Natural killer cell (primary cell): ENCODE results near the gene RRP36. TPM values are rescaled to one million over a fixed set of nuclear protein-coding genes. Genes with fewer than 3 reads are reported as not detected.

ENCODE experiments used
- ATAC-seq, 3 donors: fragments of 150-1000 bp in 2 of 3; fragments of 200-7000 bp in 1 of 3; cut with Tn5 transposase; 1 replicate in 1 of 3; 2 replicates in 2 of 3; pipeline ENCODE4 v1.10.0; 2021; ENCODE audit warnings: mild to moderate bottlenecking in 2 of 3, moderate library complexity in 2 of 3
- DNase-seq, 2 donors: peaks; one replicate each; pipeline versions ENCODE4 v3.0.0 to v3.0.0-alpha.2; 2013 to 2021; ENCODE audit warnings: mixed read lengths in 1 of 2
- H3K27ac ChIP-seq: one replicate; pipeline ENCODE4 v1.5.1; 2013; ENCODE audit warnings: mild to moderate bottlenecking, low read length
- H3K27me3 ChIP-seq: one replicate; pipeline ENCODE4 v1.6.1; 2013; ENCODE audit warnings: low read length; ENCODE audit not compliant: control insufficient read depth, insufficient read depth
- H3K36me3 ChIP-seq: one replicate; pipeline ENCODE4 v1.6.1; 2013; ENCODE audit warnings: low read length; ENCODE audit not compliant: control insufficient read depth, insufficient read depth
- H3K4me1 ChIP-seq: one replicate; pipeline ENCODE4 v1.6.1; 2013; ENCODE audit warnings: low read length; ENCODE audit not compliant: control insufficient read depth, insufficient read depth
- H3K4me3 ChIP-seq: one replicate; pipeline ENCODE4 v1.5.1; 2013; ENCODE audit warnings: low read length
- H3K9me3 ChIP-seq: one replicate; pipeline ENCODE4 v1.6.1; 2013; ENCODE audit warnings: low read length; ENCODE audit not compliant: control insufficient read depth, insufficient read depth
- H3K27ac Mint-ChIP-seq, 2 donors: one replicate each; pipeline ENCODE4 v1.8.0; 2022; ENCODE audit warnings: mild to moderate bottlenecking in 2 of 2, mixed read lengths in 2 of 2, moderate library complexity in 1 of 2
- H3K27me3 Mint-ChIP-seq, 2 donors: one replicate each; pipeline ENCODE4 v1.8.0; 2022; ENCODE audit warnings: low read depth in 2 of 2, mixed read lengths in 2 of 2
- H3K36me3 Mint-ChIP-seq: one replicate; pipeline ENCODE4 v1.8.0; 2022; ENCODE audit warnings: mixed read lengths
- H3K4me1 Mint-ChIP-seq, 2 donors: one replicate each; pipeline ENCODE4 v1.8.0; 2022; ENCODE audit warnings: mixed read lengths in 2 of 2
- H3K4me3 Mint-ChIP-seq: one replicate; pipeline ENCODE4 v1.8.0; 2022; ENCODE audit warnings: mild to moderate bottlenecking, moderate library complexity, mixed read lengths
- H3K9me3 Mint-ChIP-seq, 2 donors: one replicate each; pipeline ENCODE4 v1.8.0; 2022; ENCODE audit warnings: mixed read lengths in 2 of 2
- WGBS: methylation state at CpG from one replicate; pipeline ENCODE4 v1.1.7; 2013; ENCODE audit warnings: missing lambda C conversion rate; ENCODE audit not compliant: insufficient coverage; 5-methylcytosine and 5-hydroxymethylcytosine counted together
- intact Hi-C: fragments of 100-400 bp; cut with micrococcal nuclease; formaldehyde crosslinking; loops from one replicate; pipeline ENCODE4 v1.14.2; 2022
- total RNA-seq, 4 donors: library from RNA; stranded (reverse); fragments of 120-200 nt in 1 of 4; gene quantifications; one replicate each; pipeline versions ENCODE4 v1.2.3 to v1.2.4, GENCODE V29; 2013 to 2022
- TF ChIP-seq, protein P1 (sequence below): fragments of 200-600 bp; IDR thresholded peaks from one replicate; pipeline ENCODE4 v1.8.0; 2022; ENCODE audit warnings: antibody characterized with exemption

The RRP36 gene
- total RNA-seq, 3 donors from 2014 or later (not counting 1 experiment from before 2014, with no cell fraction given) = 33.1 to 43.9 (median 38.7) TPM

DNA sequence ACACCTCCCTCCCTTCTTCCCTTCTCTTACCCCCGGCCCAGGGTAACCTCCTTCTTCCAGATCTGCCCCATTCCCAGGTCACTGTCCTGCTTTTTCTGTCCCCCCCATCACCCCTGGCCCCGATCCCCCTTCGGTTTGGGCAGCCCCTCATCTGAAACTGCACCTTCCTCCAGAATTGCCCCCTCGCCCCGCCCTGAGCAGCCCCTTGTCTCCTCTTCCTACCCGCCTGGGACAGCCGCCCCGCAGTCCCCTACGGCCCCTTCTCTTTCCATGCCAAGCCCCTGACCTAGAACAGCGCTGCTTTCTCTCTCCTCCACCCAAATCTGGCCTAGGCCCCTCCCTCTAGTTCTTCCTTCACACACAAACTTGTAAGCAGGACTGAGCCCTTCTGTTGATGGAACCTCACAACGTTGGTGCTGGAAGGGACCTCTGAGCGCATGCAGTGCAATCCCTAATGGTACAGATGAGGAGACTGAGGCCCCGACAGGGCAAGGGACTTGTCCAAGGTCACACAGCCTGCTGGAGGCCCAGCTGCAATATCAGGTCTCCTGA lies 36.4 kb upstream of the RRP36 start:
- H3K27me3 Mint-ChIP-seq = no peaks in the 10 kb centered on the region
- peak overlapping the region; percentile 72 for H3K27ac ChIP-seq
- peaks cover 29% of the 10 kb centered on the region for H3K4me1 ChIP-seq
- H3K4me3 ChIP-seq = peak overlapping the region; percentile 75
- intact Hi-C loops = loop anchor here (1.0 kb wide), 3 partner anchors 29 to 56 kb away; partner anchors contain the start of genes CNPY3, KLHDC3 and RRP36
- H3K27me3 ChIP-seq = no peaks in the 10 kb centered on the region
- H3K36me3 Mint-ChIP-seq = no peaks in the 10 kb centered on the region
- peaks cover 10% of the 10 kb centered on the region for H3K36me3 ChIP-seq
- H3K9me3 Mint-ChIP-seq = no peaks in the 10 kb centered on the region
- TF ChIP-seq, protein P1, sequence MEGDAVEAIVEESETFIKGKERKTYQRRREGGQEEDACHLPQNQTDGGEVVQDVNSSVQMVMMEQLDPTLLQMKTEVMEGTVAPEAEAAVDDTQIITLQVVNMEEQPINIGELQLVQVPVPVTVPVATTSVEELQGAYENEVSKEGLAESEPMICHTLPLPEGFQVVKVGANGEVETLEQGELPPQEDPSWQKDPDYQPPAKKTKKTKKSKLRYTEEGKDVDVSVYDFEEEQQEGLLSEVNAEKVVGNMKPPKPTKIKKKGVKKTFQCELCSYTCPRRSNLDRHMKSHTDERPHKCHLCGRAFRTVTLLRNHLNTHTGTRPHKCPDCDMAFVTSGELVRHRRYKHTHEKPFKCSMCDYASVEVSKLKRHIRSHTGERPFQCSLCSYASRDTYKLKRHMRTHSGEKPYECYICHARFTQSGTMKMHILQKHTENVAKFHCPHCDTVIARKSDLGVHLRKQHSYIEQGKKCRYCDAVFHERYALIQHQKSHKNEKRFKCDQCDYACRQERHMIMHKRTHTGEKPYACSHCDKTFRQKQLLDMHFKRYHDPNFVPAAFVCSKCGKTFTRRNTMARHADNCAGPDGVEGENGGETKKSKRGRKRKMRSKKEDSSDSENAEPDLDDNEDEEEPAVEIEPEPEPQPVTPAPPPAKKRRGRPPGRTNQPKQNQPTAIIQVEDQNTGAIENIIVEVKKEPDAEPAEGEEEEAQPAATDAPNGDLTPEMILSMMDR = no peak
- peak overlapping the region; percentile 63 to 94 for H3K27ac Mint-ChIP-seq
- H3K4me3 Mint-ChIP-seq = peak overlapping the region; percentile 95
- ATAC-seq (no peak), DNase-seq (peak in 1 of 2 donors; percentile 40)
- no peaks in the 10 kb centered on the region for H3K9me3 ChIP-seq
- peaks cover 42 to 46% of the 10 kb centered on the region in 2 donors for H3K4me1 Mint-ChIP-seq
- WGBS = 11% methylated on average over 13 of the region's 13 CpGs

DNA sequence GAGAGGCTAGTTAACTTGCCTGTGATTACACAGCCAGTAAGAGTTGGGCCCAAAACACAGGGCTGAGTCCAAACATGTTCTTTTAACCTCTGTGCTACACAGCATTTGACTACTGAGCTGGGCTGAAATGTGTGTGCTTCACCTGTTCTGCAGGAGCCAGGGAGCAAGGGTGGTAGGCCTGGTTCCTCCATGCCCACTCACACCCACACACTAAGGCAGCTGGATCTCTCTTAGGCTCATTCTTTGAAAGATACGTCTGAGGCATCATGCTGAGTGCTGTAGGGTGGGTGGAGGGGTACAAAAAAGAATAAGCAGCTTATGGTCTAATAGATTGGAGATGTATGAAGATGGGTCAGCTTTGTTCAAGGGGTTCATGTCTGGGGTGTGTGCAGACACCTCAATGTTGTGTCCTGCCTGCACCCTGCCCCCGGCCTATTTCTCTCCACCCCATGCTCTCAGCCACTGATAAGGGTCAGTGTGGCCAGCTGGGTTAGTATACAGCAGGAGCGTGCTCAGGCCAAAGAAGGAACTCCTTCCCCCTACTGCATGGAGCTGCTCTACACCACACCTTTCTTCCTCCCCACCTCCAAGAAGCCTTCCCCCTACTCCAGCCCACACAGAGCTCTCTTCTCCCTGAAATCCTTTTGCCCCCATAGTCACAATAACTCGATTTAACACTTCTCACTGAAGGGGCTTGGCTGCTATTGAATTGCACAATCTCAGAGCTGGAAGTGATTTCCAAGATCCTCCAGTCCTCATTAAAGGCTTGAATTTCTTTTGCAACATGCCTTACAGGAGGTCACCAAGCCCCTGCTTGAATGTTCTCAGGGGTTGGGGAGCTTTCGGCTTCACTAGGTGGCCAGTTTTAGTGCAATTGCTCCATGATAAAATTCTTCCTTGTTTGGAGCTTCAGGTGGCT lies 33.6 kb upstream of the RRP36 start:
- Histone ChIP-seq H3K27me3 (no peaks in the 10 kb centered on the region), H3K9me3 (no peaks in the 10 kb centered on the region), H3K4me1 (peaks cover 26% of the 10 kb centered on the region), H3K36me3 (peaks cover 12% of the 10 kb centered on the region), H3K27ac (no peak overlapping the region), H3K4me3 (no peak overlapping the region)
- ATAC-seq (no peak), DNase-seq (no peak)
- Mint-ChIP-seq H3K4me1 (peaks cover 45 to 49% of the 10 kb centered on the region in 2 donors), H3K9me3 (no peaks in the 10 kb centered on the region), H3K27ac (peak overlapping the region in 1 of 2 donors; percentile 63), H3K4me3 (peak overlapping the region; percentile 7), H3K27me3 (no peaks in the 10 kb centered on the region), H3K36me3 (no peaks in the 10 kb centered on the region)
- WGBS = 96% methylated on average over 5 of the region's 5 CpGs
- TF ChIP-seq, protein P1 = no peak
- intact Hi-C loops = no loop called here

DNA sequence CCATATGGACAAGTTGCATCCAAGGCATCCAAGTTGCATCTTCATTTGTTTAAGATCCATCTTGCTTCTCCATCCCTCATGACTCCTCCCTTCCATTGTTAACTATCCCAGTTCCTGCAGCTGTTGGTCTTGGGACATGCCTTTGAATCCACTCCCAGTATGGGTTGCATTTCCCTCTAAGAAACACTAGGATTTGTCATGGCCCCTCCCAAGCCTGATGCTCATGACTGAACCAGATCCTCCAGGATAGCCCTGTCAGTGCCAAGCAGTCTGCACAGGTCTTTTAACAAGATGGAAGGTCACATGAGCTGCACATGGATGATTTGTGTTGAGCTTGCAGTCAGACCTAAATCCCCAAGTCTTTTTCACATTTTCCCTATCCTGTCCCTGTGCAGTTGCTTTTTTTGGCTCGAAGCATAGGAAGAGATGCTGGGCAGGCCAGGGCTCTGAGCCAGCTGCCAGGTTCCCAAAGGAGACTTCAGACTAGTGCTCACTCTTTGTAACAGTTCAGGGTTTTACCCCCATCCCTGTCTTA lies 32.9 kb upstream of the RRP36 start:
- Mint-ChIP-seq H3K36me3 (no peaks in the 10 kb centered on the region), H3K27ac (no peak overlapping the region), H3K4me3 (peak overlapping the region; percentile 7), H3K27me3 (no peaks in the 10 kb centered on the region), H3K4me1 (peaks cover 46 to 48% of the 10 kb centered on the region in 2 donors), H3K9me3 (no peaks in the 10 kb centered on the region)
- Histone ChIP-seq H3K27me3 (no peaks in the 10 kb centered on the region), H3K4me3 (no peak overlapping the region), H3K27ac (no peak overlapping the region), H3K4me1 (peaks cover 24% of the 10 kb centered on the region), H3K36me3 (peaks cover 12% of the 10 kb centered on the region), H3K9me3 (no peaks in the 10 kb centered on the region)
- DNase-seq (no peak), ATAC-seq (no peak)
- TF ChIP-seq, protein P1 = no peak
- WGBS = 94% methylated on average over 1 of the region's 1 CpG
- intact Hi-C loops = no loop called here
